KOPT-K1 (cell line): ENCODE measurements around the gene ADPRHL1.

ENCODE experiments used
- H3K27ac ChIP-seq: fragments of 200-600 bp; sonication (generic); 2 replicates; pipeline ENCODE4 v1.5.1; 2016; ENCODE audit warnings: antibody characterized with exemption, mild to moderate bottlenecking, low read depth, low read length; ENCODE audit not compliant: poor library complexity, severe bottlenecking
- H3K36me3 ChIP-seq: fragments of 200-600 bp; sonication (generic); 2 replicates; pipeline ENCODE4 v1.5.1; 2017; ENCODE audit warnings: antibody characterized with exemption, mild to moderate bottlenecking, low read length, moderate library complexity; ENCODE audit not compliant: insufficient read depth
- H3K9me3 ChIP-seq: fragments of 200-600 bp; sonication (generic); 2 replicates; pipeline ENCODE4 v1.5.1; 2017; ENCODE audit warnings: antibody characterized with exemption, low read length, mild to moderate bottlenecking; ENCODE audit not compliant: insufficient read depth, poor library complexity, severe bottlenecking

ADPRHL1 gene

GRCh38 chr13:113452942-113453901, at the start of gene ADPRHL1:
Gene ADPRHL1 (minus strand): TSS chr13:113453488. CDS start chr13:113453437, 51 bp downstream.
- peaks cover 57% of the 10 kb centered on the region for H3K36me3 ChIP-seq
- no peaks in the 10 kb centered on the region for H3K9me3 ChIP-seq
- H3K27ac ChIP-seq: no peak within 1 kb of the TSS

GRCh38 chr13:113502686-113503085, 49.4 kb upstream of the ADPRHL1 start:
- no peaks in the 10 kb centered on the region for H3K9me3 ChIP-seq
- no peak overlapping the region for H3K27ac ChIP-seq
- peaks cover 84% of the 10 kb centered on the region for H3K36me3 ChIP-seq

GRCh38 chr13:113500530-113501265, 47.4 kb upstream of the ADPRHL1 start:
- no peak overlapping the region for H3K27ac ChIP-seq
- peaks cover 100% of the 10 kb centered on the region for H3K36me3 ChIP-seq
- peaks cover 7% of the 10 kb centered on the region for H3K9me3 ChIP-seq

GRCh38 chr13:113499936-113500335, 46.6 kb upstream of the ADPRHL1 start:
- no peak overlapping the region for H3K27ac ChIP-seq
- H3K9me3 ChIP-seq: peaks cover 7% of the 10 kb centered on the region
- H3K36me3 ChIP-seq: peaks cover 100% of the 10 kb centered on the region

- Histone ChIP-seq H3K9me3 (peaks cover 7% of the 10 kb centered on the region), H3K36me3 (peaks cover 97% of the 10 kb centered on the region), H3K27ac (no peak overlapping the region)
Measured at GRCh38 chr13:113498905-113499304, 45.6 kb upstream of the ADPRHL1 start.

- Histone ChIP-seq H3K27ac (no peak overlapping the region), H3K36me3 (peaks cover 80% of the 10 kb centered on the region), H3K9me3 (peaks cover 7% of the 10 kb centered on the region)
Measured at GRCh38 chr13:113497217-113497616, 43.9 kb upstream of the ADPRHL1 start.

GRCh38 chr13:113495494-113496210, 42.4 kb upstream of the ADPRHL1 start:
- Histone ChIP-seq H3K36me3 (peaks cover 64% of the 10 kb centered on the region), H3K27ac (no peak overlapping the region), H3K9me3 (peaks cover 7% of the 10 kb centered on the region)

- Histone ChIP-seq H3K36me3 (peaks cover 42% of the 10 kb centered on the region), H3K9me3 (peaks cover 7% of the 10 kb centered on the region), H3K27ac (no peak overlapping the region)
Measured at GRCh38 chr13:113493315-113493951, 40.1 kb upstream of the ADPRHL1 start.

GRCh38 chr13:113491982-113492381, 38.7 kb upstream of the ADPRHL1 start:
- Histone ChIP-seq H3K36me3 (peaks cover 33% of the 10 kb centered on the region), H3K27ac (no peak overlapping the region)

GRCh38 chr13:113491418-113491883, 38.2 kb upstream of the ADPRHL1 start:
- Histone ChIP-seq H3K9me3 (no peaks in the 10 kb centered on the region), H3K27ac (peak overlapping the region; percentile 79), H3K36me3 (peaks cover 33% of the 10 kb centered on the region)

More at GRCh38 chr13:113491982-113492381, 38.7 kb upstream of the ADPRHL1 start:
- peaks cover 2% of the 10 kb centered on the region for H3K9me3 ChIP-seq

GRCh38 chr13:113490496-113491417, 37.5 kb upstream of the ADPRHL1 start, which contains the start of gene DCUN1D2:
Gene DCUN1D2 (minus strand): TSS chr13:113490711. CDS start chr13:113490669, 42 bp downstream.
- Histone ChIP-seq H3K27ac (peak within 1 kb of the TSS; percentile 79), H3K36me3 (peaks cover 31% of the 10 kb centered on the region), H3K9me3 (no peaks in the 10 kb centered on the region)

- H3K36me3 ChIP-seq: peaks cover 22% of the 10 kb centered on the region
- H3K27ac ChIP-seq: peak overlapping the region; percentile 79
Measured at GRCh38 chr13:113489549-113490495, 36.5 kb upstream of the ADPRHL1 start.

More at GRCh38 chr13:113489549-113490495, 36.5 kb upstream of the ADPRHL1 start:
- H3K9me3 ChIP-seq: no peaks in the 10 kb centered on the region
